ENCODE measurements around the gene RNASEH2B. TPM values are rescaled to one million over a fixed set of nuclear protein-coding genes. Genes with fewer than 3 reads are reported as not detected.

The RNASEH2B gene
- total RNA-seq, 2 experiments from 2014 or later, result 61.8 to 88.5 TPM

DNA sequence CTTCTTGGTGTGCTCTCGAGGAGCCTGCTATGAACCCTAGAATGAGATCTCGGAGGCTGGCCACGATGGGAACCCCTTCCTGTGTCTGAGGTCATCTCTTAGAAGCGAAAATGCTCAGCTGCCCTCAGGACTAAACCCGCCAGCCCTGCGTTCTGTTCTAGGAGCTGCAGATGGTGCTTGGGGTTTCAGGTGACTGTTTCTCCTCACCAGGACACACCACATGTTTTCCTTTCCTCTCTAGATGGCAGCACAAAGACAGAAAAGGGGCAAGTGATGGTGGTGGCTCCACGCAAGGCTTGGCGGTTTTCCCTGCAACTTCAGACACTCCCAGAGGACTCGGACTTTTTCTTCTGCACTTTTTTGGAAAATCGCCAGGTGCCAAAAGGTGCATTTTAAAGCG is 60.1 kb downstream of the RNASEH2B start:
- POLR2A ChIA-PET, result no interaction called here
- H3K9me3 Mint-ChIP-seq (ENCODE audit: low read depth), result no peaks in the 10 kb centered on the region
- H3K27me3 Mint-ChIP-seq, result no peaks in the 10 kb centered on the region
- ATAC-seq (no peak), DNase-seq (no peak)
- intact Hi-C loops (cut with DNase I, micrococcal nuclease), result no loop called here
- H3K27ac Mint-ChIP-seq, result no peak overlapping the region
- peaks cover 37% of the 10 kb centered on the region for H3K36me3 Mint-ChIP-seq (ENCODE audit: low read depth)
- no peak overlapping the region for H3K4me3 Mint-ChIP-seq
- H3K4me1 Mint-ChIP-seq, result no peaks in the 10 kb centered on the region
- CTCF ChIA-PET, result interaction anchor here (0.6 to 2.4 kb wide), 2 partner anchors 10 to 328 kb away, joined by 3 to 7 read pairs; no protein-coding TSS in a partner anchor

DNA sequence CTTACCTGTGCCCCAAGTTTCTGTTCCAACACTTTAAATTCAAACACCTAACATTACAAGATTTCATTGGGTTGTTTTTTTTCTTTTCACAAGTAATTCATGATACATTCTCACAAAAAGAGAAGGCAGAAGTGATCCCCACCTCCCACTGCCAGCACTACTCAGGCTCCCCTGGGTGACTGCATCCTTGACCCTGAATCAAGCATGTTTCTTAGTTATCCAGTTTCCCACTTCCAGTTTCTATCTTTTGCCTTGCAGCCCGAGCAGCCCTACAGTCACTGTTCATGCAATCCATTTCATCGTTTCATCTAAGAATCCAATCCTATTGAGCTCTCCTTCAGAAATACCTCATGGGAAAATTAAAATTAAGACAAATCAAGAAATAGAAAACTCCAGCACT is 61.4 kb downstream of the RNASEH2B start:
- CTCF ChIA-PET, result no interaction called here

DNA sequence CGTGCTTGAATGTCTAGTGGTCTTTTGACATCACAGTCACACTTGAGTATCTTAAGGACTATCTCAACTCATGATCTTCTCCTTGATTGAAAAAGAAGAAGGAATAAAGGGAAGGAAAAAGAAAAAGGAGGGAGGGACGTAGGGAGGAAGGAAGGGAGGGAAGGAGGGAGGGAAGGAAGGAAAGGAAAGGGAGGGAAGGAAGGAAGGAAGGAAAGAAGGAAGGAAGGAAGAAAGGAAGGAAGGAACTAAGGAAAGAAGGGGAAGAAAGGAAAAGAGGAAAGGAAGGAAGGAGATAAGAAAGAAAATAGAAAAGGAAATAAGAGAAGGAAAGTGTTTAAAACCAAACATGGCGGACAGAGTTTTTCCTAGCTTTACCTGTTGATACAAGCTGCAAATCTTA is 64.7 kb downstream of the RNASEH2B start:
- ChIA-PET CTCF (no interaction called here), POLR2A (no interaction called here)
- H3K9me3 Mint-ChIP-seq (ENCODE audit: low read depth), result no peaks in the 10 kb centered on the region
- H3K27ac Mint-ChIP-seq, result no peak overlapping the region
- ATAC-seq (no peak), DNase-seq (no peak)
- no peak overlapping the region for H3K4me3 Mint-ChIP-seq
- intact Hi-C loops (cut with DNase I, micrococcal nuclease), result no loop called here
- H3K27me3 Mint-ChIP-seq, result no peaks in the 10 kb centered on the region
- H3K4me1 Mint-ChIP-seq, result no peaks in the 10 kb centered on the region
- peaks cover 48% of the 10 kb centered on the region for H3K36me3 Mint-ChIP-seq (ENCODE audit: low read depth)

More for the DNA sequence above, 61.4 kb downstream of the RNASEH2B start:
- Mint-ChIP-seq H3K4me1 (no peaks in the 10 kb centered on the region), H3K4me3 (no peak overlapping the region), H3K9me3 (ENCODE audit: low read depth) (no peaks in the 10 kb centered on the region), H3K36me3 (ENCODE audit: low read depth) (peaks cover 45% of the 10 kb centered on the region), H3K27ac (no peak overlapping the region), H3K27me3 (no peaks in the 10 kb centered on the region)
- POLR2A ChIA-PET, result no interaction called here
- intact Hi-C loops (cut with DNase I, micrococcal nuclease), result no loop called here
- DNase-seq, result no peak
- ATAC-seq, result no peak

GRCh38 chr13:50979187-50979586 is 69.6 kb downstream of the RNASEH2B start:
- Mint-ChIP-seq H3K4me3 (no peak overlapping the region), H3K27me3 (no peaks in the 10 kb centered on the region), H3K4me1 (no peaks in the 10 kb centered on the region), H3K27ac (no peak overlapping the region), H3K36me3 (ENCODE audit: low read depth) (peaks cover 26% of the 10 kb centered on the region), H3K9me3 (ENCODE audit: low read depth) (peaks cover 5% of the 10 kb centered on the region)
- ChIA-PET POLR2A (no interaction called here), CTCF (interaction anchor here (0.6 to 2.1 kb wide), 3 partner anchors 10 to 545 kb away, joined by 3 to 7 read pairs (median 3); no protein-coding TSS in a partner anchor)
- DNase-seq (no peak), ATAC-seq (no peak)
- intact Hi-C loops (cut with DNase I, micrococcal nuclease), result no loop called here

DNA sequence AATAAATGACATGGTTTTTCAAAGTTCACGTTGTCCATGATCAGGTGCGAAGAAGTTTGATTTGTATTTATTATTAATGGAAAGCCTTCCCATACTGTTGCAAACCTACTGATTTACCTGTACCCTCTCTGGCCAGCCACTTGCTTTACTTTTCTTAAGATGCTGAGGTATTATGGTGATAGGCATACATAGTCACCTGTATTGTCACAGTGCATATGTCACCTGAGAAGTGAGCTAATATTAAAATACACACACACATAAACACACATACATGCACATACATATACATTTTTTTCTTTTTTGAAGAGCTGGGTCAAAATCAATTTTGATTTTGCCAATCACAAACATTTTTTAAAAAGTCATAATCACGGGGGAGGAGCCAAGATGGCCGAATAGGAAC is 72.1 kb downstream of the RNASEH2B start:
- ChIA-PET CTCF (no interaction called here), POLR2A (no interaction called here)

DNA sequence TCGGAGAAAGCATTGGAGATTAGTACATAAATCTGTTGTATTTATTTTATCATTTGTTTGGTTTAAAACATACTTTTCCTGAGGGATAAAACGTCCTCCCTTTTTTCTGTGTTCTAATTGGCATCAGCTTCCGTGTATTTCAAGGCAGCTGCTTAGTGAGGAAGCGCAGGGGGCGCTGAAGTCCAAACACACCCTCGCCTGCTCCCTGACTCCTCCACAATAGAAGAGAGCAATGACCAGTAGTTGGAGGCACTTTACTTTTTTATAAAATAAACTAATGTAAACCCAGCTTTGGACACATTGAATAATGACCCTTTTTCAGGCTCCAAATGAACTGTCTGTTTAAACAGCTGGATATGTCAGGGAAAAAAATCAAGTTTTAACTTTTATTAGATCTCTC is 79.9 kb downstream of the RNASEH2B start:
- POLR2A ChIA-PET, result no interaction called here
- CTCF ChIA-PET, result interaction anchor here (0.8 kb wide), 1 partner anchor 10 kb away, joined by 3 read pairs; no protein-coding TSS in a partner anchor
- no peak overlapping the region for H3K27ac Mint-ChIP-seq

More for the DNA sequence above, 72.1 kb downstream of the RNASEH2B start:
- Mint-ChIP-seq H3K27me3 (no peaks in the 10 kb centered on the region), H3K27ac (no peak overlapping the region), H3K4me1 (no peaks in the 10 kb centered on the region), H3K4me3 (peak overlapping the region; percentile 21), H3K9me3 (ENCODE audit: low read depth) (peaks cover 5% of the 10 kb centered on the region), H3K36me3 (ENCODE audit: low read depth) (peaks cover 9% of the 10 kb centered on the region)
- intact Hi-C loops (cut with DNase I, micrococcal nuclease), result no loop called here
- ATAC-seq, result no peak
- no peak for DNase-seq

GRCh38 chr13:50990065-50990817 is 80.7 kb downstream of the RNASEH2B start:
- ChIA-PET POLR2A (no interaction called here), CTCF (interaction anchor here (0.5 to 0.8 kb wide), 2 partner anchors 11 to 146 kb away, joined by 3 read pairs; no protein-coding TSS in a partner anchor)
- Mint-ChIP-seq H3K27me3 (no peaks in the 10 kb centered on the region), H3K9me3 (ENCODE audit: low read depth) (peaks cover 3% of the 10 kb centered on the region), H3K36me3 (ENCODE audit: low read depth) (no peaks in the 10 kb centered on the region), H3K27ac (no peak overlapping the region), H3K4me1 (peaks cover 18% of the 10 kb centered on the region), H3K4me3 (no peak overlapping the region)
- intact Hi-C loops (cut with DNase I, micrococcal nuclease), result no loop called here
- ATAC-seq, result no peak
- no peak for DNase-seq

More for the DNA sequence above, 79.9 kb downstream of the RNASEH2B start:
- peaks cover 3% of the 10 kb centered on the region for H3K9me3 Mint-ChIP-seq (ENCODE audit: low read depth)
- no peaks in the 10 kb centered on the region for H3K27me3 Mint-ChIP-seq
- peaks cover 18% of the 10 kb centered on the region for H3K4me1 Mint-ChIP-seq
- no peaks in the 10 kb centered on the region for H3K36me3 Mint-ChIP-seq (ENCODE audit: low read depth)
- no peak for ATAC-seq
- intact Hi-C loops (cut with DNase I, micrococcal nuclease), result no loop called here
- no peak for DNase-seq
- no peak overlapping the region for H3K4me3 Mint-ChIP-seq

DNA sequence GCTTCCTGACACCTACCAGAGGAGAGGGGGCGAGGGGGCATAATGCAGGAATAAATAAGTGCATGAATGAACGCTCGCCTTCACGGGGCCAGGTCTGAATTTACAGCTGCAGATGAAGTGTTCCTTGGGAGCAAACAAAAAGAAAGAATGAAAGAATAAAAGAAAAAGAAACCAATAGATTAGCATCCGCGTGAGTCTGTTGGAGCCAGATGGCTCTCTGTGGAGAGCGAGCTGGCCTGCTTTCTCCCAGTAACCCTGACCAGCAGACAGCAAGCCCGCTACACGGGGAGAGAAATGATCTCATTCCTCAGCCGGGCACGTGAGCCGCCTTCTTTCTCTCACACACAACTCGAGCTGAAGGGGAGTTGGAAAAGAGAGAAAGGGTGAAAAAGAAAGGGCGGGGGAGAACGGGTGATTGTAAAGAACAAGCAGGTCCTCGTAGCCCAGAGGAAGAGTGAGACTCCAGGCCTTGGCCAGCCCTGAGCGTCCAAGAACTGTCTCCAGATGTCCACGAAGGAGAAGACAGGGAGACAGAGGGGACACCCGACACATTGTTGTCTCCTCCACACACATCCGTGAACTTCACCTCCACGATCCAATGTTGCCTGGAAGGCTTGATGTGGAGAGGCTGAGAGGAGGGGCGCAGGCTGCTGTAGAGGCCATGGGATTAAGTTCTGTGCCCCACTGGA is 81.4 kb downstream of the RNASEH2B start:
- Mint-ChIP-seq H3K27ac (no peak overlapping the region), H3K4me3 (no peak overlapping the region), H3K36me3 (ENCODE audit: low read depth) (no peaks in the 10 kb centered on the region), H3K9me3 (ENCODE audit: low read depth) (peaks cover 3% of the 10 kb centered on the region), H3K27me3 (no peaks in the 10 kb centered on the region), H3K4me1 (peaks cover 18% of the 10 kb centered on the region)
- ChIA-PET POLR2A (no interaction called here), CTCF (no interaction called here)
- intact Hi-C loops (cut with DNase I, micrococcal nuclease), result no loop called here
- DNase-seq, result no peak
- ATAC-seq, result no peak

GRCh38 chr13:50991579-50992521 is 82.3 kb downstream of the RNASEH2B start:
- ChIA-PET POLR2A (interaction anchor here (0.7 kb wide), 1 partner anchor 11 kb away, joined by 3 read pairs; no protein-coding TSS in a partner anchor), CTCF (interaction anchor here (0.6 to 0.7 kb wide), 2 partner anchors 134 to 216 kb away, joined by 3 to 4 read pairs; no protein-coding TSS in a partner anchor)
- no peaks in the 10 kb centered on the region for H3K27me3 Mint-ChIP-seq
- intact Hi-C loops (cut with DNase I, micrococcal nuclease), result no loop called here
- H3K36me3 Mint-ChIP-seq (ENCODE audit: low read depth), result no peaks in the 10 kb centered on the region
- peak; percentile 31 for DNase-seq
- peaks cover 18% of the 10 kb centered on the region for H3K4me1 Mint-ChIP-seq
- no peak overlapping the region for H3K4me3 Mint-ChIP-seq
- H3K27ac Mint-ChIP-seq, result no peak overlapping the region
- H3K9me3 Mint-ChIP-seq (ENCODE audit: low read depth), result peaks cover 3% of the 10 kb centered on the region
- peak; percentile 86 for ATAC-seq

DNA sequence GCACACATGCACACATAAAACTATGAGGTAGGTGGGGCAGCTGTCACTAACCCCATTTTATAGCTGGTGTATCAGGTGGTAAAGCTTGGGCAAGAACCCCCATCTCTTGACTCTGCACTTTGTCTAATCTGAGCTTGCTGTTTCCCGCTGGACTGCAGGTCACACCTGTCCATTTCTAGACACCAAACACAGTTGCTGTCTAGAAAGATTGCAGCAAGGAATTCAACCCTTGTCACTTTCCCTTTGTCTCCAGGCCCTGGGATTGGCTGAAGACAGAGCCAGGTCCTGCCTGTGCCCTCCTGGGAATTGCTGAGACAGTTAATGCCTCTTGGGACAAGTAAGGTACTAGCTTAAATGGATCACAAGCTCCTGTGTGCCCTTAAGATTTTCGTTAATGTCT is 83.8 kb downstream of the RNASEH2B start:
- Mint-ChIP-seq H3K27ac (no peak overlapping the region), H3K4me1 (peaks cover 18% of the 10 kb centered on the region), H3K36me3 (ENCODE audit: low read depth) (no peaks in the 10 kb centered on the region), H3K4me3 (no peak overlapping the region), H3K9me3 (ENCODE audit: low read depth) (peaks cover 3% of the 10 kb centered on the region), H3K27me3 (no peaks in the 10 kb centered on the region)
- intact Hi-C loops (cut with DNase I, micrococcal nuclease), result no loop called here
- ChIA-PET CTCF (interaction anchor here (0.6 kb wide), 1 partner anchor 65 kb away, joined by 3 read pairs; no protein-coding TSS in a partner anchor), POLR2A (no interaction called here)
- ATAC-seq, result no peak
- DNase-seq, result no peak

GRCh38 chr13:50993934-50994333 is 84.3 kb downstream of the RNASEH2B start:
- no peak overlapping the region for H3K4me3 Mint-ChIP-seq
- intact Hi-C loops (cut with DNase I, micrococcal nuclease), result no loop called here
- peaks cover under 1% of the 10 kb centered on the region for H3K9me3 Mint-ChIP-seq (ENCODE audit: low read depth)
- ChIA-PET CTCF (no interaction called here), POLR2A (no interaction called here)
- H3K27ac Mint-ChIP-seq, result no peak overlapping the region
- peaks cover 18% of the 10 kb centered on the region for H3K4me1 Mint-ChIP-seq
- H3K36me3 Mint-ChIP-seq (ENCODE audit: low read depth), result no peaks in the 10 kb centered on the region
- DNase-seq (no peak), ATAC-seq (no peak)
- H3K27me3 Mint-ChIP-seq, result no peaks in the 10 kb centered on the region
